Tibial nerve (tissue), 4 donors: ENCODE results near the gene TKTL1. TPM values are rescaled to one million over a fixed set of nuclear protein-coding genes. Genes with fewer than 3 reads are reported as not detected.

Experiments
- DNase-seq, 2 donors: peaks; one replicate each; pipeline ENCODE4 v3.0.0-alpha.2; 2019; ENCODE audit warnings: low spot score in 2 of 2
- H3K27ac ChIP-seq, 4 donors: fragments of 200-600 bp; sonication (generic) in 3 of 4; one replicate each; pipeline ENCODE4 v1.5.1; 2017 to 2019; ENCODE audit warnings: mild to moderate bottlenecking in 1 of 4
- H3K27me3 ChIP-seq, 2 donors: fragments of 200-600 bp; sonication (generic) in 1 of 2; one replicate each; pipeline versions ENCODE4 v1.5.1 to v1.6.0; 2017 to 2019
- H3K36me3 ChIP-seq, 3 donors: fragments of 200-600 bp; sonication (generic); one replicate each; pipeline ENCODE4 v1.5.1; 2018 to 2019
- H3K4me1 ChIP-seq, 4 donors: fragments of 200-600 bp; sonication (generic) in 3 of 4; one replicate each; pipeline ENCODE4 v1.5.1; 2017 to 2019
- H3K4me3 ChIP-seq, 4 donors: fragments of 200-600 bp; sonication (generic) in 3 of 4; one replicate each; pipeline ENCODE4 v1.5.1; 2017 to 2019; ENCODE audit warnings: mild to moderate bottlenecking in 1 of 4, moderate library complexity in 1 of 4
- H3K9me3 ChIP-seq, 4 donors: fragments of 200-600 bp; sonication (generic) in 3 of 4; one replicate each; pipeline ENCODE4 v1.5.1; 2017 to 2019
- EP300 ChIP-seq, 2 donors: sonication (generic); formaldehyde crosslinking; IDR thresholded peaks; one replicate each; pipeline ENCODE4 v1.6.1; 2017; ENCODE audit warnings: antibody characterized with exemption in 2 of 2, mild to moderate bottlenecking in 1 of 2
- POLR2A ChIP-seq, 2 donors: fragments of 450-650 bp; IDR thresholded peaks; one replicate each; pipeline ENCODE4 v1.6.1; 2017; ENCODE audit warnings: antibody characterized with exemption in 2 of 2, mild to moderate bottlenecking in 2 of 2, moderate library complexity in 2 of 2
- WGBS, 2 donors: methylation state at CpG; one replicate each; pipeline ENCODE4 v1.1.5; 2018; 5-methylcytosine and 5-hydroxymethylcytosine counted together
- total RNA-seq, 4 donors: library from RNA; depleted of rRNA; stranded (reverse); fragments of >200 nt; gene quantifications; one replicate each; pipeline ENCODE4 v1.1.0, GENCODE V29; 2016
- TF ChIP-seq, protein P1 (sequence below), 5 experiments: fragments of 200-600 bp in 3 of 5; fragments of 450-650 bp in 2 of 5; sonication (generic) in 3 of 5; IDR thresholded peaks; one replicate each; pipeline ENCODE4 v1.5.1; 2016 to 2019; ENCODE audit warnings: antibody characterized with exemption in 5 of 5, mild to moderate bottlenecking in 3 of 5, moderate library complexity in 2 of 5

Gene TKTL1
- total RNA-seq, 4 donors from 2014 or later: not detected

DNA sequence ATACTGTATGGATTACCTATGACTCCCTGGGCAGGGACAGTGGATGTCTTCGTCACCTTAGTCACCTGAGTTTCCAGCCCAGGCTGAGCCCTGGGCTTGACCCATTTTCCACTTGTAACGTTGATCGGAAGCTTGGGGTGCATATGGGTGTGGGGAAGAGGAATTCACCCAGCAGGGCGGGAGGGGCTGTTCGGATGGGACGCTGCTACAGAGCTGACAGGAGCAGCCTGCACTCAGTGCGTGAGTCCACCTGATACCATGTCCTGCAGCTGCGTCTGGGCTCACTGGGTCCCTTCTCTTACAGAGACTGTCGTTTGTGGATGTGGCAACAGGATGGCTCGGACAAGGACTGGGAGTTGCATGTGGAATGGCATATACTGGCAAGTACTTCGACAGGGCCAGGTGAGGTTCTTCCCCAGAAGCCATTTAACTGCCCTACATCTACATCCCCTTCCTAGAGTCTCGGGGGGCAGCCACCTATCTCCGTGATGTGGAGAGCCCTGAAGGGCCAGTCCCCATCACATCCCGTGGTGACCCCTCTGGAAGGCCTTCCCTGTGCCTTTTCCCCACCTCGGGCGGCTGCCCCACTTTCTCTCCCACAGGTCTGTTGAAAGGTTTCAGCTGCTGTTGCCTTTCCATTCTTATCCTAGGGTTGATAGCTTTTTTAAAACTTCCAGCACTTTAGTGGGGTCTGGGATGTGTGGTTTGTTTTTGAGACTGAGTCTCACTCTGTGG is 13.6 kb downstream of the TKTL1 start:
- Histone ChIP-seq H3K4me1 (peaks cover 0 to 4% (median 0%) of the 10 kb centered on the region in 4 donors), H3K36me3 (no peaks in the 10 kb centered on the region), H3K9me3 (no peaks in the 10 kb centered on the region), H3K4me3 (no peak overlapping the region), H3K27me3 (no peaks in the 10 kb centered on the region), H3K27ac (no peak overlapping the region)
- 85 to 94% methylated on average over 14 to 16 of the region's 16 CpGs for WGBS, 2 donors
- DNase-seq: no peak
- TF ChIP-seq, protein P1, sequence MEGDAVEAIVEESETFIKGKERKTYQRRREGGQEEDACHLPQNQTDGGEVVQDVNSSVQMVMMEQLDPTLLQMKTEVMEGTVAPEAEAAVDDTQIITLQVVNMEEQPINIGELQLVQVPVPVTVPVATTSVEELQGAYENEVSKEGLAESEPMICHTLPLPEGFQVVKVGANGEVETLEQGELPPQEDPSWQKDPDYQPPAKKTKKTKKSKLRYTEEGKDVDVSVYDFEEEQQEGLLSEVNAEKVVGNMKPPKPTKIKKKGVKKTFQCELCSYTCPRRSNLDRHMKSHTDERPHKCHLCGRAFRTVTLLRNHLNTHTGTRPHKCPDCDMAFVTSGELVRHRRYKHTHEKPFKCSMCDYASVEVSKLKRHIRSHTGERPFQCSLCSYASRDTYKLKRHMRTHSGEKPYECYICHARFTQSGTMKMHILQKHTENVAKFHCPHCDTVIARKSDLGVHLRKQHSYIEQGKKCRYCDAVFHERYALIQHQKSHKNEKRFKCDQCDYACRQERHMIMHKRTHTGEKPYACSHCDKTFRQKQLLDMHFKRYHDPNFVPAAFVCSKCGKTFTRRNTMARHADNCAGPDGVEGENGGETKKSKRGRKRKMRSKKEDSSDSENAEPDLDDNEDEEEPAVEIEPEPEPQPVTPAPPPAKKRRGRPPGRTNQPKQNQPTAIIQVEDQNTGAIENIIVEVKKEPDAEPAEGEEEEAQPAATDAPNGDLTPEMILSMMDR (IDR thresholded peaks at IDR 0.05): no peak
- no peak for TF ChIP-seq EP300 (IDR thresholded peaks at IDR 0.05)
- no peak for TF ChIP-seq POLR2A (IDR thresholded peaks at IDR 0.05)

DNA sequence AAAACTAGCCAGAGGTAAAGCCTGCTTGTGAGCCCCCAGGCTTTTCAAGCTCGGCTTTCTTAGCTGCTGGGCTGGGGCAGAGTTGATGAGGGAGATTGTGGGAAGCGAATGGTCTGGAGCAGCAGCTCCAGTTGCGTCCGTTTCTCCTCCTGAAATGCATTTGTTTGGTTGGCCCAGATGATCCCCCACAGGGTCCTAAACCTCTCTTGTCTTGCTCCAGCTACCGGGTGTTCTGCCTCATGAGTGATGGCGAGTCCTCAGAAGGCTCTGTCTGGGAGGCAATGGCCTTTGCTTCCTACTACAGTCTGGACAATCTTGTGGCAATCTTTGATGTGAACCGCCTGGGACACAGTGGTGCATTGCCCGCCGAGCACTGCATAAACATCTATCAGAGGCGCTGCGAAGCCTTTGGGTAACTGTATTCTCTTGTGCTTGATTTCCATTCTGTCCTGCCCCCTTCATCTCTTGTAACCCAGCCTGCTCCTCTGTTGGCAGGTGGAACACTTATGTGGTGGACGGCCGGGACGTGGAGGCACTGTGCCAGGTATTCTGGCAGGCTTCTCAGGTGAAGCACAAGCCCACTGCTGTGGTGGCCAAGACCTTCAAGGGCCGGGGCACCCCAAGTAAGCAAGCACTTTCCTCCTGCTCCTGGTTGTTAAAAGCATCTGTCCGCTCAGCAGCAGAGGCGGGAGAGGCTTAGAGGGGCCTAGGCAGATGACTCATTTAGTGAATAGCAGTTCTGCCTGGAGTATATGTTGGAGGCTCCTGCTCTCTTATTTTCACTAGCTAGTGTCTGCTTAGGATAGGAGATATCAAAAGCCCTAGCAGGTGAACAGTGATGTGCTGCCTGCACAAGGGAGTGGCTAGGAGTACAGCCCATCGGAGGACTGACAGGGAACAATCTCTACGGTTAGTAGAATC is 15.3 kb downstream of the TKTL1 start:
- WGBS, 2 donors: 74 to 77% methylated on average over 13 to 19 of the region's 19 CpGs
- Histone ChIP-seq H3K27me3 (no peaks in the 10 kb centered on the region), H3K27ac (no peak overlapping the region), H3K4me1 (peaks cover 0 to 4% (median 0%) of the 10 kb centered on the region in 4 donors), H3K4me3 (no peak overlapping the region), H3K36me3 (no peaks in the 10 kb centered on the region), H3K9me3 (no peaks in the 10 kb centered on the region)
- no peak for DNase-seq
- TF ChIP-seq EP300 (IDR thresholded peaks at IDR 0.05) (no peak), POLR2A (IDR thresholded peaks at IDR 0.05) (no peak)
- TF ChIP-seq, protein P1 (IDR thresholded peaks at IDR 0.05): no peak

DNA sequence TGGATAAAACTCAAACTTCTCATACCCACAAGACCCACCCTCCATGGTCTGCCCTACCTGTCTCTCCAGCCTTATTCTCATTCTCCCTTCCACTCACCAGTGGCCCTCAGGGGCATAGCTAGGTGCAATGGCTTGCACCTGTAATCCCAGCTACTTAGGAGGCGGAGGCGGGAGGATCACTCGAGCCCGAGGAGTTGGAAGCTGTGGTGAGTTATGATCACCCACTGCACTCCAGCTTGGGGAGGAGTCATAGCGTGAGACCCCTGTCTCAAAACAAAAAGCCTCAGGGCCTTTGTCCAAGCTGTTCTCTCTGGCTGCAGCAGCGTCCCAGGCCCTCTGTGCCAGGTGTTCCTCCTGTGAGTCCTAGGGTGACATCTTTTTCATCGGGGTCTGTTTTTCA is 16.5 kb downstream of the TKTL1 start:
- Histone ChIP-seq H3K36me3 (no peaks in the 10 kb centered on the region), H3K27me3 (no peaks in the 10 kb centered on the region), H3K27ac (no peak overlapping the region), H3K4me3 (no peak overlapping the region), H3K9me3 (no peaks in the 10 kb centered on the region), H3K4me1 (peaks cover 0 to 4% (median 0%) of the 10 kb centered on the region in 4 donors)
- 89% methylated on average over 7 of the region's 7 CpGs for WGBS, 2 donors
- TF ChIP-seq POLR2A (IDR thresholded peaks at IDR 0.05): no peak
- TF ChIP-seq EP300 (IDR thresholded peaks at IDR 0.05): no peak
- TF ChIP-seq, protein P1 (IDR thresholded peaks at IDR 0.05): no peak
- no peak for DNase-seq

DNA sequence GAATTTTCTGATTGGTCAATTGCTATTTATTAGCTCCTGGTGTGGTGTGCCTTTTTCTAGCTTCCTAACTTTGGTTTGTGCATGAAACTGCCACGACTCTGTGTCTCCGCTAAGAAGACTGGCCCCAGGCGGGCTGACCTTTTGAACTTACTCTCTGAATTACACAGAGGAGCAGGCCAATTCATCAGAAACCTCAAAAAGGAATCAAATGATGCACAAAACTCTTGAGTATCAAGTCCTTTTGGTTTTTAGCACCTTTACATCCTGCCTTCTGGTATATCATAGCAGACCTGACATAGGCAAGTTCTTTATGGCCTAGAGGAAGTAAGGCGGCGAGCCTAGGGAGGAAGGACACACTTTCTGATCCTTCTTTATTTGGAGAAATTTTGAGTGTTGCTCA is 17.6 kb downstream of the TKTL1 start:
- no peak overlapping the region for H3K27ac ChIP-seq
- DNase-seq: no peak
- no peaks in the 10 kb centered on the region for H3K27me3 ChIP-seq
- 69 to 90% methylated on average over 5 of the region's 5 CpGs for WGBS, 2 donors
- no peaks in the 10 kb centered on the region for H3K4me1 ChIP-seq
- TF ChIP-seq, protein P1 (IDR thresholded peaks at IDR 0.05): no peak
- no peak for TF ChIP-seq POLR2A (IDR thresholded peaks at IDR 0.05)
- TF ChIP-seq EP300 (IDR thresholded peaks at IDR 0.05): no peak
- H3K4me3 ChIP-seq: no peak overlapping the region
- no peaks in the 10 kb centered on the region for H3K9me3 ChIP-seq
- no peaks in the 10 kb centered on the region for H3K36me3 ChIP-seq

DNA sequence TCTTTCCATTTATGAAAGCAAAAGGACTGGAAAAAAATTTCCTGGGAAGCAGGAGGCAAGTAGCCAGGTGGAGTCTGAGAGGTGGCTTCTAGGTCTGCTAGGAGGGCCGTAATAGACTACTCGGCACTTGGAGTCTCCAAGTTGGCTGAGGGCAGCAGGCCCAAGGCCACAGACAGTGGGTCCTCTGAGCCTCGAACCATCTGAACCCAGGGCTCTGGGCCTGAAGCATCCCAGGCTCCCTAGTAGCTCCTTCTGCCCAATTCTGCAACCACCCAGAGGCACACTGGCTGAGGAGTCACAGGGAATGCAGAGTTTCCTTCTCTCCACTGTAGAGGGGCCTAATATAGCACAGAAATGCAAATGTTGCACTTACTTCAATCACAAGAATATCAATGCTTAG is 19.8 kb downstream of the TKTL1 start:
- Histone ChIP-seq H3K4me3 (no peak overlapping the region), H3K36me3 (no peaks in the 10 kb centered on the region), H3K27me3 (peaks cover 0 to 3% of the 10 kb centered on the region in 2 donors), H3K27ac (no peak overlapping the region), H3K9me3 (no peaks in the 10 kb centered on the region), H3K4me1 (no peaks in the 10 kb centered on the region)
- no peak for DNase-seq
- TF ChIP-seq POLR2A (IDR thresholded peaks at IDR 0.05) (no peak), EP300 (IDR thresholded peaks at IDR 0.05) (no peak)
- TF ChIP-seq, protein P1 (IDR thresholded peaks at IDR 0.05): no peak
- WGBS, 2 donors: 94 to 100% methylated on average over 3 of the region's 3 CpGs
